GM19035 (cell line): Measurements from ENCODE around the gene KCNIP3.
"Not testable (repeated sequence)": the region's sequence is repeated elsewhere in the genome, so short reads cannot be mapped to it uniquely, and the experiment has no call there.

Experiments
- ATAC-seq: cut with Tn5 transposase; IDR thresholded peaks from one replicate; pipeline ENCODE4 v1.9.1; 2021; ENCODE audit not compliant: unreplicated experiment

KCNIP3 gene

GRCh38 chr2:95359501-95359930 is 62.4 kb downstream of the KCNIP3 start:
- no peak for ATAC-seq

- no peak for ATAC-seq
Measured at GRCh38 chr2:95361216-95361980, 64.3 kb downstream of the KCNIP3 start.

DNA sequence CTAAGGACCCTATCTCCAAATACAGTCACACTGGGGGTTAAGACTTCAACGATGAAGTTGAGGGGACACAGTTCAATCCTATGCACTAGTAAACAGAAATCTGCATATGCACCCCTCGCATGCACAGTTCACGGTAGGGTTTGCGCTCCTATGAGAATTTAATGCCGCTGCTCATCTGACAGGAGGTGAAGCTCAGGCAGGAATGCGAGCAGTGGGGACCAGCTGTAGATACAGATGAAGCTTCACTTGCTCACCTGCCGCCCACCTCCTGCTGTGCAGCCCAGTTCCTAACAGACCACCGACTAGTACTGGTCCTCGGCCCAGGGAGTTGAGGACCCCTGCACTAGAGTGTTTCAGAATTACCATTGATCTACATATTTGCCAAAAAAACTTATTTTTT is 65.3 kb downstream of the KCNIP3 start:
- ATAC-seq = no peak

DNA sequence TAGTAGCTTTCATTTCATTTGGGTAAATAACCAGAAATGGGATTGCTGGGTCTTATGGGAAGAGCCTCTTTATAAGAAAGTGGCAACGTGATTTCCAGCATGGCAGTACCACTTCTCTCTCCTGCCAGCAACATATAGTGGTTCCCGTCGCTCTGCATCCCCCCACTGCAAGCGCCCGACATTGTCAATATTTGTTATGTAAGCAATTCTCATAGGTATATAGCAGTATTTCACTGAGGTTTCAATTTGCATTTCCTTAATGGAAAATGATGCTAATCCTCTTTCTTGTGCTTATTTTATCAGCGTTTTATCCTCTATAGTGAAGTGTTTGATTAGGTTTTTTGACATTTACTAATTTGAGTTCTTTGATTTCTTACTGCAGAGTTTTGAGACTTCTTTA is 69.4 kb downstream of the KCNIP3 start:
- ATAC-seq = no peak

- no peak for ATAC-seq
Measured at GRCh38 chr2:95372216-95372829, 75.2 kb downstream of the KCNIP3 start.

GRCh38 chr2:95372845-95373244 is 75.7 kb downstream of the KCNIP3 start:
- ATAC-seq = no peak

- ATAC-seq = no peak
Measured at GRCh38 chr2:95374029-95374428, 76.9 kb downstream of the KCNIP3 start.

GRCh38 chr2:95374451-95374920 is 77.3 kb downstream of the KCNIP3 start:
- no peak for ATAC-seq

GRCh38 chr2:95374921-95375471 is 77.8 kb downstream of the KCNIP3 start:
- ATAC-seq = no peak

- no peak for ATAC-seq
Measured at GRCh38 chr2:95375532-95376150, 78.5 kb downstream of the KCNIP3 start.

- ATAC-seq = no peak
Measured at GRCh38 chr2:95376311-95377215, 79.4 kb downstream of the KCNIP3 start.

GRCh38 chr2:95377216-95378123 is 80.3 kb downstream of the KCNIP3 start:
- ATAC-seq = no peak

DNA sequence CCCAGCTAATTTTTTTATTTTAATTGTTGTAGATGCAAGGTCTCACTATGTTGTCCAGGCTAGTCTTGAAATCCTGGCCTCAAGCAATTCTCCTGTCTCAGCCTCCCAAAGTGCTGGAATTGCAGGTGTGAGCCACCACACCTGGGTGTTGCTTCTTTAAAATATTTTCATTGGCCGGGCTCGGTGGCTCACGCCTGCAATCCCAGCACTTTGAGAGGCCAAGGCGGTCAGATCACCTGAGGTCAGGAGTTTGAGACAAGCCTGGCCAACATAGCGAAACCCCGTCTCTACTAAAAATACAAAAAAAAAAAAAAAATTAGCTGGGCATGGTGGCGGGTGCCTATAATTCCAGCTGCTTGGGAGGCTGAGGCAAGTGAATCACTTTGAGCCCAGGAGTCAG is 81.1 kb downstream of the KCNIP3 start:
- ATAC-seq = not testable (repeated sequence)

GRCh38 chr2:95379371-95379831 is 82.3 kb downstream of the KCNIP3 start:
- no peak for ATAC-seq

- ATAC-seq = no peak
Measured at GRCh38 chr2:95380280-95380679, 83.1 kb downstream of the KCNIP3 start.

GRCh38 chr2:95380731-95381130 is 83.6 kb downstream of the KCNIP3 start:
- ATAC-seq = no peak

DNA sequence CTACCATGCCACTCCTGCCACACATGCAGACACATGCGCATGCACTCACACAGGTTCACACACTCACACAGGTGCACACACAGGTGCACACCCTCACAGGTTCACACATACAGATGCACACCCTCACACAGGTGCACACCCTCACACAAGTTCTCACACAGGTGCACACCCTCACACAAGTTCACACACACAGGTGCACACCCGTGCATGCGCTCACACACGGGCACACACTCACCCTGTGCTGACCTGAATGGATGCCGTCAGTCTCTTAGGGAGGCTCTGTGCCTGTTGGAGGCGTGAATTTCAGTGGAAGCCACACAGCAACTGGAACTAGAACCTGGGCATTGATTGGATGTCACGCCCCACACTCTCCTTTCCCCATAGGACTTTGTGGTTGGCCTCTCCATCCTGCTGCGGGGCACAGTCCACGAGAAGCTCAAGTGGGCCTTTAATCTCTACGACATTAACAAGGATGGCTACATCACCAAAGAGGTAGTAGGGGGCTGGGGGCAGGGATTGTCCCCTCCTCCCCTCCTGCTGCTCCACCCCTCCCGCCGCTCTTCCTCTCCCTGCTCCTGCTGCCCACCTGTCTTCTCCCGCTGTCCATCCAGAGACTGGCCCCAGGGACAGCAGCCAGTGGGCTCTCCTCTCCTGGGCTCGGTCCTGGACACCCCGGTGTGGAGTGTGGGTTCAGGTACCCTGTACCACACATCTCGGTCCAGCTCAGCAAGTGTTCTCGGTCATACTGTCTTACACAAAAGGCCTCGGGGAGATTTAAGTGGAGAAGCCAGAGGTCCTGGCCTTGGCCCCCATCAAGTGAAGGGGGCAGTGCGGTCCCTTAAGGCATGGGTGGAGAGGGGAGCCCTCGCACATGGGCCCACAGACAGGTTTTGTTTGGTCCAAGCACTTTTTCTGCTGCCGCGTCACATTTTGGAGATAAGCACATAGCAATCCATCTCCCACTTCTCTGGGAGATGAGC is 84.4 kb downstream of the KCNIP3 start:
- no peak for ATAC-seq

DNA sequence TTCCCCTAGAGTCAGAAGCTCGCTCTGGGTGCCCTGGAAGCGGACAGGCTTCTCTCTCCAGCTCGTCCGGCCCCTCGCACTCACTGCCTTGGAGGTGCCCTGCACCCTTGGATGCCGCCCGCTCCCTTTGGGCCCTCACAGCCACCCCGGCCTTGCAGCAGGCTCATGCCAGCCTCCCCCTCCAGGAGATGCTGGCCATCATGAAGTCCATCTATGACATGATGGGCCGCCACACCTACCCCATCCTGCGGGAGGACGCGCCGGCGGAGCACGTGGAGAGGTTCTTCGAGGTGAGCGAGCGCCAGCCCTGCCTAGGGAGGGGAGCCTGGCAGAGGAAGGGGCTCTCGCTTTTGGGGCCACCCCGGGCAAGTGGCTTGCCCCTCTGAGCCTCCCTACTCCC is 85.0 kb downstream of the KCNIP3 start:
- no peak for ATAC-seq
